Measurements from ENCODE around the gene TCF7. TPM values are rescaled to one million over a fixed set of nuclear protein-coding genes. Genes with fewer than 3 reads are reported as not detected.

Gene TCF7
- total and polyA plus RNA-seq, 2 donors, result 1.1 to 3.9 TPM

GRCh38 chr5:134084022-134084565, 30.4 kb upstream of the TCF7 start:
- no peak for DNase-seq (ENCODE audit: extremely low spot score)
- Histone ChIP-seq H3K4me3 (ENCODE audit: low read depth, low read length) (no peak overlapping the region), H3K27ac (ENCODE audit: low read depth) (no peak overlapping the region), H3K36me3 (ENCODE audit: insufficient read depth) (no peaks in the 10 kb centered on the region), H3K4me1 (ENCODE audit: insufficient read depth) (no peaks in the 10 kb centered on the region)
- WGBS, result 92% methylated on average over 5 of the region's 5 CpGs

GRCh38 chr5:134084570-134084969, 29.9 kb upstream of the TCF7 start:
- Histone ChIP-seq H3K27ac (ENCODE audit: low read depth) (no peak overlapping the region), H3K36me3 (ENCODE audit: insufficient read depth) (no peaks in the 10 kb centered on the region), H3K4me1 (ENCODE audit: insufficient read depth) (no peaks in the 10 kb centered on the region), H3K4me3 (ENCODE audit: low read depth, low read length) (no peak overlapping the region)
- DNase-seq (ENCODE audit: extremely low spot score), result no peak
- 72% methylated on average over 2 of the region's 2 CpGs for WGBS

GRCh38 chr5:134085411-134085810, 29.1 kb upstream of the TCF7 start:
- no peak overlapping the region for H3K4me3 ChIP-seq (ENCODE audit: low read depth, low read length)
- WGBS, result 85% methylated on average over 6 of the region's 6 CpGs
- DNase-seq (ENCODE audit: extremely low spot score), result no peak
- no peaks in the 10 kb centered on the region for H3K36me3 ChIP-seq (ENCODE audit: insufficient read depth)
- H3K4me1 ChIP-seq (ENCODE audit: insufficient read depth), result no peaks in the 10 kb centered on the region
- H3K27ac ChIP-seq (ENCODE audit: low read depth), result no peak overlapping the region

GRCh38 chr5:134086225-134086942, 28.1 kb upstream of the TCF7 start:
- Histone ChIP-seq H3K27ac (ENCODE audit: low read depth) (no peak overlapping the region), H3K4me3 (ENCODE audit: low read depth, low read length) (no peak overlapping the region), H3K36me3 (ENCODE audit: insufficient read depth) (no peaks in the 10 kb centered on the region), H3K4me1 (ENCODE audit: insufficient read depth) (no peaks in the 10 kb centered on the region)
- WGBS, result 70% methylated on average over 8 of the region's 8 CpGs
- DNase-seq (ENCODE audit: extremely low spot score), result no peak

GRCh38 chr5:134086943-134087305, 27.6 kb upstream of the TCF7 start:
- H3K4me3 ChIP-seq (ENCODE audit: low read depth, low read length), result no peak overlapping the region
- 88% methylated on average over 12 of the region's 12 CpGs for WGBS
- H3K4me1 ChIP-seq (ENCODE audit: insufficient read depth), result no peaks in the 10 kb centered on the region
- DNase-seq (ENCODE audit: extremely low spot score), result no peak
- H3K36me3 ChIP-seq (ENCODE audit: insufficient read depth), result no peaks in the 10 kb centered on the region
- no peak overlapping the region for H3K27ac ChIP-seq (ENCODE audit: low read depth)

GRCh38 chr5:134088291-134088690, 26.2 kb upstream of the TCF7 start:
- no peak for DNase-seq (ENCODE audit: extremely low spot score)
- Histone ChIP-seq H3K27ac (ENCODE audit: low read depth) (no peak overlapping the region), H3K36me3 (ENCODE audit: insufficient read depth) (no peaks in the 10 kb centered on the region), H3K4me3 (ENCODE audit: low read depth, low read length) (no peak overlapping the region), H3K4me1 (ENCODE audit: insufficient read depth) (no peaks in the 10 kb centered on the region)

- H3K4me1 ChIP-seq (ENCODE audit: insufficient read depth), result no peaks in the 10 kb centered on the region
- H3K27ac ChIP-seq (ENCODE audit: low read depth), result no peak overlapping the region
- no peak for DNase-seq (ENCODE audit: extremely low spot score)
- no peak overlapping the region for H3K4me3 ChIP-seq (ENCODE audit: low read depth, low read length)
- H3K36me3 ChIP-seq (ENCODE audit: insufficient read depth), result no peaks in the 10 kb centered on the region
- WGBS, result 86% methylated on average over 5 of the region's 5 CpGs
Observed at GRCh38 chr5:134088994-134089560, 25.4 kb upstream of the TCF7 start.

- 68% methylated on average over 5 of the region's 5 CpGs for WGBS
- no peaks in the 10 kb centered on the region for H3K4me1 ChIP-seq (ENCODE audit: insufficient read depth)
- DNase-seq (ENCODE audit: extremely low spot score), result no peak
Observed at GRCh38 chr5:134090522-134090921, 24.0 kb upstream of the TCF7 start.

GRCh38 chr5:134091626-134092121, 22.8 kb upstream of the TCF7 start:
- Histone ChIP-seq H3K4me3 (ENCODE audit: low read depth, low read length) (no peak overlapping the region), H3K4me1 (ENCODE audit: insufficient read depth) (no peaks in the 10 kb centered on the region), H3K27ac (ENCODE audit: low read depth) (no peak overlapping the region), H3K36me3 (ENCODE audit: insufficient read depth) (no peaks in the 10 kb centered on the region)
- DNase-seq (ENCODE audit: extremely low spot score), result no peak
- 54% methylated on average over 6 of the region's 6 CpGs for WGBS

More at GRCh38 chr5:134090522-134090921, 24.0 kb upstream of the TCF7 start:
- Histone ChIP-seq H3K4me3 (ENCODE audit: low read depth, low read length) (no peak overlapping the region), H3K27ac (ENCODE audit: low read depth) (no peak overlapping the region), H3K36me3 (ENCODE audit: insufficient read depth) (no peaks in the 10 kb centered on the region)

- 45% methylated on average over 1 of the region's 1 CpG for WGBS
- Histone ChIP-seq H3K4me1 (ENCODE audit: insufficient read depth) (no peaks in the 10 kb centered on the region), H3K27ac (ENCODE audit: low read depth) (no peak overlapping the region), H3K36me3 (ENCODE audit: insufficient read depth) (no peaks in the 10 kb centered on the region), H3K4me3 (ENCODE audit: low read depth, low read length) (no peak overlapping the region)
- DNase-seq (ENCODE audit: extremely low spot score), result no peak
Observed at GRCh38 chr5:134092875-134093274, 21.6 kb upstream of the TCF7 start.

- Histone ChIP-seq H3K4me1 (ENCODE audit: insufficient read depth) (no peaks in the 10 kb centered on the region), H3K4me3 (ENCODE audit: low read depth, low read length) (no peak overlapping the region), H3K36me3 (ENCODE audit: insufficient read depth) (no peaks in the 10 kb centered on the region), H3K27ac (ENCODE audit: low read depth) (no peak overlapping the region)
- DNase-seq (ENCODE audit: extremely low spot score), result no peak
- WGBS, result 93% methylated on average over 5 of the region's 5 CpGs
Observed at GRCh38 chr5:134093351-134093750, 21.1 kb upstream of the TCF7 start.

GRCh38 chr5:134095293-134095692, 19.2 kb upstream of the TCF7 start:
- 74% methylated on average over 3 of the region's 3 CpGs for WGBS
- Histone ChIP-seq H3K4me1 (ENCODE audit: insufficient read depth) (no peaks in the 10 kb centered on the region), H3K27ac (ENCODE audit: low read depth) (no peak overlapping the region), H3K4me3 (ENCODE audit: low read depth, low read length) (no peak overlapping the region), H3K36me3 (ENCODE audit: insufficient read depth) (no peaks in the 10 kb centered on the region)
- no peak for DNase-seq (ENCODE audit: extremely low spot score)

GRCh38 chr5:134095887-134096589, 18.4 kb upstream of the TCF7 start:
- Histone ChIP-seq H3K27ac (ENCODE audit: low read depth) (no peak overlapping the region), H3K36me3 (ENCODE audit: insufficient read depth) (no peaks in the 10 kb centered on the region), H3K4me3 (ENCODE audit: low read depth, low read length) (no peak overlapping the region), H3K4me1 (ENCODE audit: insufficient read depth) (no peaks in the 10 kb centered on the region)
- DNase-seq (ENCODE audit: extremely low spot score), result no peak
- 67% methylated on average over 15 of the region's 15 CpGs for WGBS

Data from urinary bladder (tissue), 4 donors.